ENCODE data around the gene BORCS6.

BORCS6 gene

DNA sequence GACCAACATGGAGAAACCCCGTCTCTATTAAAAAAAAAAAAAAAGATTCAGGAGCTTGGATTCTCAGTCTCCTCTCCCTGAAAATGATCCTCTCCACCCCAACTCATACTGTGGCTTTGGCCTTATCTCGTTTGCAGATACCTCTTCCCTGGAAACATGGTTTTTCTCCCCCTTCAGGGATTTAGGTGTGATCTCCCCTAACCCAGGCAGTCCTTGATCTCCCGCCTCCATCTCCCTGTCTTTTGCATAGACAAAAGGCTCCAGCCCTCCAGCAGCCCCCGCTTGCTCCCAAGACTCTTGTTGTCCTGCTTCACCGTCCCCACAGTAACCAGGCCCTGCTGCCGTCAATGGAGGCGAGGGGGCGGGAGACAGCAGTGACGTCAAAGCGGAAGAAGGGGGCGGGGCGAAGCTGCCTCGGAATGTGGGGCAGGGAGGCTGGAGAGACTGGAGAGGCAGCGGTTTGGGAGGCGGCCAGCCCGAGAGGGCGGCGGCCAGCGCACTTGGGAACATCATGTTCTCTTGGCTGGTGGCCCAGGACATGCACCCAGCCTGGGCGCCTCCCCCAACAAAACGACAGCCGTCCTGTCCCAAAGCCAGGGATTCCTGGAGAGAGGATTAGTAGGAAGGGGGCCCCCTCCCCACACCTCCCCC lies 35.9 kb downstream of the BORCS6 start:
- peak; percentile 93 for FAIRE-seq

DNA sequence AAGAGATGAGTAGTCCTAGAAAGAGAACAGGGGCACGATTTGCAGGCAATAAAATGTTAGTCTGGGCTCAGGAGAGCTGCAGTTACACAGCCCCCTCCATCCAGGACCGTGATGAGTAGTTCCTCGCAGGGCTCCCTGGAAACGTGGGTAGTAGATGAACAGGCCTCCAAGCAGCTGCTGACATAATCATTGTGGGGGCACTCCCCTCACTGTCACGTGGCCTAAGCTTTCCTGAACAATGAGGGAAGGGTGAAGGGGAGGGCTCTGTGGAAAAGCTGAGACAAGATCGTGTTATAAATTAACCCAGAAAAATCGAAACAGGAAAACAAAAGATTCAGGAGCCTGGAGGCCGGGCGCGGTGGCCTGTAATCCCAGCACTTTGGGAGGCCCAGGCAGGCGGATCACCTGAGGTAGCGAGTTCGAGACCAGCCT lies 36.4 kb downstream of the BORCS6 start:
- peak; percentile 35 for FAIRE-seq

DNA sequence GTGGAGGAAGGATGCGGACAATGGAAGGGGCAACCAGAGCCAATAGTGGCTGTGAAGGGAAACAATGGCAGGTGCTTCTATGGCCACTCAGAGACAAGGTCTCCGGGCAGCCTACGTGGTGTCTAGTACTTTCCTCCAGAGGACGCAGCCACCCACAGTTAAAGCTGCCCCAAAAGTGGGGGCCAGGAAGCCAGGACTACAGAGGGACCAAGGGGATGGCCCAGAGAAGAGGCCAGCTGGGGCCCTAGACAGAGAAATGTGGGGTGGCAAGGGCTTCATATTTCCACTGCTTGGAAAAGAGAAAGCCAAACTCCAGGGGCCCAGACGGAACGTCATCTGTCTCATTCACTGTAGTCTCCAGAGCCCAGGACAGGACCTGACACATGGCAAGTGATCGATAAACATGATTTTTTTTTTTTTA lies 36.9 kb downstream of the BORCS6 start:
- no peak for FAIRE-seq

DNA sequence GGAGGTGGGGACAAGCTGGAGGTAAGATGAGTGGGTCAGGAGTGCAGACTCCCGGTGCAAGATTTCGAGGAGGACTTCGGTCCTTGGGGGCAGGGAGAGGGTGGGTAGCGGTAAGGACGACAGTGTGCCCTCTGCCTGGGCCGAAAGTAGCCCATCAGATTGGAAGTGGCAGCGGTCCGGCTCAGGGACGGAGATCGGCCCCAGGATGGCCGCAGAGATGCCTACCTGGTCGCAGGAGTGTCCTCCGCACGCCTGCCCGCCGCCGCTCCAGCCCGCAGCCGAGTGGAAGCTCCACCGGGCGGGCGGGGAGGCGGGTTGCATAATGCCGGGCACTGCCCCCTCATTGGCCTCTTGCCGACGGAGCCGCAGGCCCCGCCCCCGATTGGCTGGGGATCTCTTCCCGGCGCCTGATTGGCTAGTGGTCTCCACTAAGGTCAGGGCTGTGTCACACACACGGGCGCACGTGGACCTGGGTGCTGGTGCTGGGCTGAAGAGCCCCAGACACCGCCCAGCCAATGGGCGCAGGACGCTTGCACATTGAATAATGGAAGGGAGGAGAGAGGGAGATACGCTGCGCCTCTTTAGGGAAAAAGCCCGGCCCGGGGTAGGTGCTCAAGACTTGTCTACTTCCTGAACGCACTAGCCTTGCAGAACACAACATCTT lies 37.7 kb downstream of the BORCS6 start, which contains the start of gene PER1:
PER1 (minus strand) TSS at position 293 of the 664 bp plus-strand sequence. CDS start 1,698 bp downstream, outside the sequence.
- no peak for FAIRE-seq

DNA sequence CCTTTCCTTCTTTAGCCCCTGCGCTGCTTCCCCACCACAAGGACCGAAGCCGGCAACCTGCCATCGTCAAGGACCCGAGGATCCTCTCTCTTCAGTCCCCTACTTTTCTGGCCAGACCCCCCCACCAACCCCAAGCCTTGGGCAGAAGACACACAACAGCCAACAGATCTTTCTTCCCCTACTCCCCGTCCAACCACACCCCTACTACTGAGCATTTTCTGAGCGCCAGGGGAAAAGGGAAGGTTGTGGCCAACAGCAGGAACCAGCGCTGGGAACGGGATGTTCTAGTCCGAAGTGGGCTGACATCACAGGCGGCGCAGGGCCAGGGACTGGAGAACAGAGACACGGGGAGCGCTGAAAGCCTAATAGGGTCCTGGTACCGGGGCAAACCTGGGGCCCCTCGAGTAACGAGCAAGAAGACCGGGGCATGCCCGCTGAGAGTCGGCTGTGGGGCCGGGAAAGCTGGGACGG lies 38.3 kb downstream of the BORCS6 start:
- no peak for FAIRE-seq

DNA sequence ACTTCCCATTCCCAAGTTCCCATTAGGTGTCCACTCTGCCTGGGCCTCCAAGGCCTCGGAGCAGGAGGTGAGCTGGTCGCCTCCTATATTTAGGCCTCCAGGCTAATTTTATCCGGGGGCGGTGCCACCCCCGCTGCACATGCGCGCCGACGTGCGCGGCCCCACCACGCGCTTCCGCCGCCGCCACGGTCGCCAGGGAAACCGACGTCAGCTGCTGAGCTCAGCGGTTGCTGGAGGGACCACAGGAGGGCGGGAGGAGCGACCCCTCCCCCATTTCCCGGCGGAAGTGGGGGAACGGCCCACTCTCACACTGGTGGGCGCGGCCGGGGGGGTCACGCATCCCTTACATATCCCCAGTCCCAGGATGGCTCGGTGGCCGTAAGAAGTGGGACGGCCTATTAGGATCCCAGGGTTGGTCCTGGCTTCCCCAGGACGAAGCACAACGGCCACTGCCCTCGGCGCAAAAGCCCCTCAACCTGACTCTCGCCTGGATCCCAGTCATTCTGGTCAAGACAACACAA lies 38.8 kb downstream of the BORCS6 start:
- FAIRE-seq = no peak

DNA sequence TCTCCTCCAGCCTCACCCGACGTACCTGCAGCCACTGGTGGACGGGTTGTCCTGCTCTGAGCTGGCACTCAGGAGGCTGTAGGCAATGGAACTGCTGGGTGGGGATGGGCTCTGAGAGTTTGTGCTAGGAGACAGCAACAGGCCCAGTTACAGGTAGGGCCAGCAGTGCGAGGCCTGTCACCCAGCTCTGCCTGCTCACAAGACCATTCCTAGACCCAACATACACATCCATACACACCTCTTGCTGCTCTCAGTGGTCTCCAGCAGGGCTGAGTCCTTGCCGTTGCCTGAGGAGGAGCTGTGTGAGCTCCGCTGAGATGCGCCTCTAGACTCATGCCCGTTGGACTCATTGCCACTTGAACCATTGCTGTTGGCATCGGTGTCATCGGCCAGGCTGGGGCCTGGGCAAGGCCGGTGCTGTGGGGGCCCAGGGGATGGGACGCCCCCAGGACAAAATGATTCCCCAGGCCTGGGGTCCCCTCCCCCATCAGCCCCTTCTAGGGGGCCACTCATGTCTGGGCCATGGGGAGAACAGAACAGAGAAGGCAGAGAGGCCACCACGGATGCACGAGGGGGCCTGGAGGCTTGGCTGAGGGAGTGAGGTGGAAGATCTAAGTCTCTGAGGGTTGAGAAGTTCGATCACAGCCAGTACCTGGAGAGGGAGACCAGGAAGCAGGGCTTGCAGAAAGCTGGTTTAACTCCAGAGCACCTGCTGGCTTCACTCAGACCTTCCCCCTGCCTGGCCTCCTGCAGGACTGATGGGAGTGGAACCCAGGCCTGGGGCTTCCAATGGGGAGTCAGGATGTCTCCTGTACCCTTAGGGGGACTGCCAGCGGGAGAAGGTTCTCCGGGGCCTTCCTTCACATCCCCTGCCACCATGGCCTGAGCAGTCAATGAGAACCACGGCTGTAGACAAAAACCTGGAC lies 39.5 kb downstream of the BORCS6 start:
- FAIRE-seq = no peak

DNA sequence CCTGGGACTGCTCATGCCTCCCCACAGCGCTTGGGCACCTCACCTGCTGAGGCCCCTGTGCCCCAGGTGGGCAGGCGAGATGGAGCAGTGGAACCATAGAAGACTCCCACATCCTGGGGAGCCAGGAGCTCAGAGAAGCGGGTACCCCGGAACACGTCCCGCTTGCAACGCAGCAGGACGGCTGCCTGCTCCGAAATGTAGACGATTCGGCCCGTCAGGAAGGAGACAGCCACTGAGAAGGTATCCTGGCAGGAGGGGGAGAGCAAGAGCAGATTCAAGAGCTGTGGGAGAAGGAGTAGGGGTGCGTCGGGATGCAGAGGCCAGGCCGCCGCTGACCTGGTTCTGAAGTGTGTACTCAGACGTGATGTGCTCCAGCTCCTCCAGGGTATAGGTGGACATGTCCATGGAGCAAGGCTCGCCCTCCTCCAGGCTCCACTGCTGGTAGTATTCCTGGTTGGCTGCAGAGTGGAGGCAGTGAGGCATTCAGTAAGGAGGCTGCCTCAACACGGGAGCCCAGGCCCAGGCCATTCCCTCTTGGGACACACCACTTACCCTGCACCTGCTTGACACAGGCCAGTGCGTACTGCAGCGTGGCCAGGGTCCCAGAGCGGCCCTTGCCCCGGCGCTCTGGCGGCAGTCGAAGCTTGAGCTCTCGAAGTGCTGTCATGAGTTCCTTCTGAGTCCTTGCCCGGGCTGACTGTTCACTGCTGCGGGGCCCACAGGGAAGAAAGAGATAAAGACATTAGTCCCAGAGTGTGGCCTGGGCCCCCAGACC lies 40.4 kb downstream of the BORCS6 start:
- no peak for FAIRE-seq

DNA sequence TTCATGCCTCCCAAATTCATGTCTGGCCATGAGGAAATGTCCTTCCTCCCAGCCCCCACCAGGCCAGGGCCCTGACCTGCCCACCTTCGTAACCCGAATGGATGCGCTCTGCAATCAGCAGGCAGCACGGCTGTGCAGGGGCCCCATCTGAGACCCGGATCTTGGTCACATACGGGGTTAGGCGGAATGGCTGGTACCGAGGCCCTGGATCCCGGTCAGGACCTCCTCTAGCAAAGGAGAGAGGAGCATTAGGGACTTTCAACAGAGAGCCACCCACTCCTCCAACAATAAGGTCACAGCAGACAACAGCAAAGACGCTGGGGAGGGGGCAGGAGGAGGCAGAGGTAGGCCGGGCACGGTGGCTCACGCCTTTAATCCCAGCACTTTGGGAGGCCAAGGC lies 41.4 kb downstream of the BORCS6 start:
- no peak for FAIRE-seq

DNA sequence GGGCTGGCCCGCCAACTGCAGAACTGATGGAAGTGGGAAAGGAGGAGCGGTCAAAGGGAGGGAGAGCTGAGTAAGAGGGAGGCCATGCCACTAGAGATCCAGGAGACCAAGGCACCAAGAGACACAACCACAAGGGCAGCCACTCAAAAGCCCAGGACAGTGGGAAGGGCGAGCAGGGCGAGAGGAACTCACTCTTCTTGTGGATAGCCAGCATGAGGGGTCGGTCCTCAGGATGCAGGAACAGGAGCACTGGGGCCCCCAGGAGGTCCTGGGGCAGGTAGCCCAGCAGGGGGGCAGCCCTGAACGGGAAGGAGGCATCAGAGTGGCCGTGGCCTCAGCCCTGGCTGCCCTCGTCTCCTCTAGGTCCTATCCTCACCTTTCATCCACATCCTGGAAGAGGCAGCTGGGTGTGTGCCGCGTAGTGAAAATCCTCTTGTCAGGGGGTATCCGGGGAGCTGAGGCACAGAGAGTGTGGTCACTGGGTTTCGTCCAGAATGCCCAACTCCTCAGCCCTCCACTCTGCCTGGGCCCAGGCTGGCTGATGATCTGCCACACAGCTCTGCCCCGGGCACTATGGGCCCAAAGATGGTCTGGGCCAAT lies 42.1 kb downstream of the BORCS6 start:
- no peak for FAIRE-seq

DNA sequence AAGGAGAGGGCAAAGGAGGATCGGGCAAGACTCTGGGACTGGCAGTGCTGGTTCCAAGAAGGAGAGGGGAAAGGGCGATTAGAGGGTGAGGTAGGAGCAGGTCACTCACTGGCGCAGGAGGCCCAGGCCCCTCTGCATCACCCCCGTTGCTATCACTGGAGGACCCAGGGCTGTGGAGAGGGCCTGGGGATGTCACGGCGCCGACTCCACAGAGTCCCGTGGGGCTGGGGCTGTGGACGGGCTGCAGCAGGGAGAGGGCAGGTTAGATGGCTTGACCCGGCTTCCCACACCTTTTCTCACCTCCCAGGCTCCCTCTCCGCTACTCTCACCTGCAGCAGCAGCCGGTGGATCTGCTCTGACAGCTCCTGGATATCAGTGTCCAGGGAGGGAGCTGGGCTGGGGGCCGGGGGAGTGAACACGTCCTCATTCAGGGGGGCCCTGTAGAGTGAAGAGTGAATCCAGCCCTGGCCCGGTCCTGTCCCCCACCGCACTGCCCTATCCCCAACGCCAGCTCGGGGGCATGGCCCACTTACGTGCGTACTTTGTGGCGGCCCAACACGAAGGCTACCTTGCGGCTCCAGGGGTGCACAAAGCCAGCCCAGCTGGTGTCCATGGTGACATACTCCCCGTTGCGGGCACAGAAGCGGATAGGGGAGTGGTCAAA lies 42.7 kb downstream of the BORCS6 start:
- no peak for FAIRE-seq

DNA sequence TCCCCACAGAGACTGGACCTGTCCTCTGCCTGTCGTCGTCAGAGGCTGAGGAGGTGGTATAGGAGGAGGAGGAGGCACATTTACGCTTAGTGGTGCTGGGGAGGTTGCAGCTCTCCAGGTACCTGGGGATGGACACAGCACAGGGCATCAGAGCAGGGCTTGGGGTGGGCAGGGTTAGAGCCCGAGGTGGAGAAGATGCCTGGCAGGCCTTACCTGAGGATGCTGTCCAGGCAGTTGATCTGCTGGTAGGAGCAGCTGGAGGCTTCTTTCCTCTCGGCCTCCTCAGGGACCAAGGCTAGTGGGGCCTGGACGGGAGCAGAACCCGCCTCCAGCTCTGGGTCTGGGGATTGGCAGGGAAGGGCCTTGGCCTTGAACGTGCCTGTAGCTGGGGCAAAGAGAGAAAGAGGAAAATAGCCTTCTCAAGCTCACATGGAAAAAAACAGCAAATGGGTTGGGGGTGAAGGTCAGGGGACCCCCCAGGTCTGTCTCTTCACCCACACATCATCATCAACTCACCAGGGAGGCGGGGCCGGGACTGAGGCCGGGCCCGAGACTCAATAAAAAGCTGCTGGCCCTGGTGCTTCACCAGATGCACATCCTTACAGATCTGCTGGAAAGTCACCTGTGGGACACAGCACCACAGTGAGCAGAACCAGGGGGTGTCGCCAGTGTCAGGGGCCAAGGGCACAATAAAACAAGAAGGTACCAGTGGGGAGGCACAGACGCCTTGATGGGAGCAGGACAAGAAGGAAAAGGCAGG lies 43.4 kb downstream of the BORCS6 start:
- FAIRE-seq = no peak

DNA sequence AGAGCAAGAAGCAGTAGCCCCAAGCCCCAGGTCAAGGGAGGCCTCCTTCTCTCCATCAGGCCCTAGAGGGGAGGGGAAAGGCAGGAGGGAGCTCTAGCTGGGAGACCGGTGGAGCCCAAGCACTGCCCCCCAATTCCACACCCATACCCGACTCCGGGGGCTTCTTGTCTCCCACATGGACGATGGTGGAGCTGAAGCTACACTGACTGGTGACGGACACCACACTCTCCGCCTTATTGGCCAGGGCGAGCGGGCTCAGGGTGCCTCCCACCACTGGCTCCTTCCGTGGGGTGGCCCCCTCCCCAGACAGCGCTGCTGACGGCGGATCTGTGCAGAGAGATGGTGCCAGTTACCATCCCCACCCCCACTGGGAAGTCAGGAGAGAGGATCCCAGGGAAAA lies 44.2 kb downstream of the BORCS6 start:
- FAIRE-seq = no peak

DNA sequence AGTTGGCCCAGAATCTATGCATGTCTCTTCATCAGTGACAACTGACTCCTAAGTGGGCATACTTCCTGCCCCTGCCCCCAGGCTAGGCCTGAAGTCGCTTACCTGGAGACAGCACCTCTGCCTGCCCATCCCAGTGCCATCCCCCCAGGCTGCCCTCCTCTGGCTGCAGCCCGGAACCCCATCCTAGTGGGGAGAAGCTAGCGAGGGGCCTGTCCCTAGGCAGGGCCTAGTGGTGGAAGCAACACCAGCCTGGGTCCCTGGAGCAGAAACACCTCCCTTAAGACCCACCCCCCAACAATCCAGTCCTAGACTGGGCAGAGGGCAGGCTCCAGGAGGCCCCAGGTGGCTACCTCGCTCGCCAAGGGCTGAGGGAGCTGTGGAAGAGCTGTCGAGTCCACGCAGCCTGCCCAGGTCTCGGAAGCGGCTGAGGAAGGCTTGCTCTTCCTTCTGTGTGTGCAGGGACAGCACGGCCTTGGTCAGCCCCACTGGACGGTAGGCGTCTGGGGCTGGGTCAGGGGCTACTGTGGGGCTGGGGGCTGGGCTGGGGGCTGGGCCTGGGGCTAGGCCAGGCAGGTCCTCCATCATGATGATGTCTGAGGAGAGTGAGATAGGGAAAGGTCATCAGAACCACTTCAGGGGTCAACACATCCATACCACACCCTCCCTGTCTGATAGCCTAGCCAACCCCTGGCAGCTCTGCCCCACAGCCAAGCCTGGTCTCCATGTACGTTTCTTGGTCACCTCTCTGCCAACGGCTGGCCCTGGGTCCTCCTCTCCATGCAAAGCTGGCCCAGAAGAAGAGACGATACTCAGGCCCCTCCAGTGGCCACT lies 45.4 kb downstream of the BORCS6 start:
- no peak for FAIRE-seq

DNA sequence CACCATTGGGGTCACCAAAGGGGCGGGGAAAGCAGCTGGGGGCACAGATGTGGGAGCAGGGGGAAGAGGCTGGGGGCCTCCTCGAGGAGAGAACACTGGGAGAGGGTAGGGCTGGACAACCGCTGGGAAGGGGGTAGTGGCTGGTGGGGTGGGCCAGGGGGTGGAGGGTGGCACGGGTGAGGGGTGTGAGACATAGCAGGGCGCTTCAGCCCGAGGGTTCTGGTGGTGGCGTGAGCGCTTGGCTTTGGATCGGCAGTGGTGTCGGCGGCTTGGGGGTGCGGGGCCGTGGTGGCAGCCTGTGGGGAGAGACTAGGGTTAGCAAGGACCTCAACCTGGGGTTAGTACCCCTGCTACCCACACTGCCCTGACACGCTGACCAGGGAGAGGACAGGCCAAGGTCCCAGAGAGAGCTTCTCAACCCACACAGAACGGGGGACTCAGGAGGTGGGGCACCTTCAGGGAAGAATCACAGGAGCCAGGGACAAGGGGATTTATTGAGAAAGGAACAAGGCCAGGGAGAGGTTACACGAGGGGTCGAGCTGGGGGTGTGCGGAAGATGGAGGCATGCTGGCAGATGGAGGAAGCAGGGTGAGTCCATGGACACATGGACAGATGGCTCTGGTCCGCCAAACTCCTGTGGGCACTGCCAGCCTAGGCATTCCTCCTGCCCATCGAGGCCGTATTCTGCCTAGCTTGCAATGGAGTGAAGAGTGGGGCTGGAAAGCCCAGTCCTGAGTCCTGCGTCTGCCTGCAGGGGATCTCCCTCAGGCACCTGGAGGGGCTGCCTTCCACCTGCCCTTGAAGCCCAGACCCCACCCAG lies 46.2 kb downstream of the BORCS6 start:
- no peak for FAIRE-seq

DNA sequence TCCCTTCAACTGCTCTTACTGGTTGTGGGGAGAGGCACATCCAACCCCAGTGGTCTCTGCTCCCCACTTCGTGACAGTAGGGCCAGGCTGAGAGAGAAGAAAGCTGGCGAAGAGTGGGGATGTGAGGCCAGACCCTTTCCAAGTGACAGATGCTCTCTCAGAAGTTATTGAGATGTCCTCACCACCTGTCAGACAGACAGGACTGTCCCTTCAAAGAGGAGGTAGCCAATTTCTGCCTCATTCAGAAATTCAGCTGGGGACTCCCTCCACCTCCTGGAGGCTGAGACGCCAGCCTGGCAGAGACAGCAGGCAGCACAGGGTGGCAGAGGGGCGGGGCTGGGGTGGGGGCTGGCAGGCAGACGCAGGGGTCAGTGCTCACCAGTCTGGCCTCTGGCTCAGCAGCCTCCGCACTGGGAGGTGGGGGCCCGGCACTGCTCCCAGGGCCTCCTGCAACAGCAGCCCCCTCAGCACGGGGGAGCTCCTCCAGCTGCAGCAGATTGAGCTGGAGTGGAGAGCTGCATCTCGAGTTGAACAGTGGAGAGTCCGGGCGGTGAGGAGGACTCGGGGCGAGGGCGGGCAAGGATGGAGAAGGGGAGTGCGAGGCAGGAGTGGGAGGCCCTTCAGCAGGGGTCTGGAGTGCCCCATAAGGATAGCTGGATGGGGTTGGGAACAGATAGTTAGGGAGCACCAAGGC lies 46.9 kb downstream of the BORCS6 start:
- FAIRE-seq = no peak

DNA sequence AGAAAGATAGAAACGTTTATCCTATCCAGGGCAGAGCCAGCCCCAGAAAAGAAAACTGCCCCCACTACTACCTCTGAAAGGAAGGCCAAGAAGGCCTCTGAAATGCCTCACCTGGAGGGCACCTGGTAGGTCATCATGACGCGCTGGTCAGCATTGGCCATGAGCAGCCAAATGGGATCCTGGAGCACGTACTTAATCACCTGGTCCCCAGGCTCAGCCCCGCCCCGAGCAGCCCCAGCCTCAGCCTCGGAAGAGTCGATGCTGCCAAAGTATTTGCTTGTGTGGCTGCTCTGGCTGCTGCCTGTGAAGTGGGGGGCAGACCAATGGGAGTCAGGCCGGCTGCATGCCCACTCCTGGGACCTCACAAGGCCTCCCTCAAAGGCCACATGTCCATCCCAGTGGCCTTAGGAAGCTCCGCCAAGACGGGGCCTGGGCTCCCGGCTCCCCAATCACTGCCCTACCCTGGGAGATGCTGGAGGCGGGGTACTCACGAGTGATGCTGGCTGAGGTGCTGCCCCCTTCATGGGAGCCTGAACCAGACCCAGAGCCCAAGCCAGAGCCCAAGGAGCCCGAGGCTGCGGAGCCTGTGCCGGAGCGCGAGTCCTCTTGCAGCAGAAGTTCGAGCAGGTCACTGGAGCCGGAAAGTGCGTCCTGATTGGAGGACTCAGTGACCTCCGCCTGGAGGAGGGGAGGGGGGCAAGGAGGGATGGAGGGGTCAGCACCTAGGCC lies 47.7 kb downstream of the BORCS6 start:
- no peak for FAIRE-seq
